ENCODE data around the gene GNPTG. TPM values are rescaled to one million over a fixed set of nuclear protein-coding genes. Genes with fewer than 3 reads are reported as not detected.
A peak's percentile ranks its signal among the peaks of the same experiment; 100 is the strongest.

Gene GNPTG
- total RNA-seq, 4 donors from 2014 or later, result 46.5 to 65.7 (median 60.0) TPM

DNA sequence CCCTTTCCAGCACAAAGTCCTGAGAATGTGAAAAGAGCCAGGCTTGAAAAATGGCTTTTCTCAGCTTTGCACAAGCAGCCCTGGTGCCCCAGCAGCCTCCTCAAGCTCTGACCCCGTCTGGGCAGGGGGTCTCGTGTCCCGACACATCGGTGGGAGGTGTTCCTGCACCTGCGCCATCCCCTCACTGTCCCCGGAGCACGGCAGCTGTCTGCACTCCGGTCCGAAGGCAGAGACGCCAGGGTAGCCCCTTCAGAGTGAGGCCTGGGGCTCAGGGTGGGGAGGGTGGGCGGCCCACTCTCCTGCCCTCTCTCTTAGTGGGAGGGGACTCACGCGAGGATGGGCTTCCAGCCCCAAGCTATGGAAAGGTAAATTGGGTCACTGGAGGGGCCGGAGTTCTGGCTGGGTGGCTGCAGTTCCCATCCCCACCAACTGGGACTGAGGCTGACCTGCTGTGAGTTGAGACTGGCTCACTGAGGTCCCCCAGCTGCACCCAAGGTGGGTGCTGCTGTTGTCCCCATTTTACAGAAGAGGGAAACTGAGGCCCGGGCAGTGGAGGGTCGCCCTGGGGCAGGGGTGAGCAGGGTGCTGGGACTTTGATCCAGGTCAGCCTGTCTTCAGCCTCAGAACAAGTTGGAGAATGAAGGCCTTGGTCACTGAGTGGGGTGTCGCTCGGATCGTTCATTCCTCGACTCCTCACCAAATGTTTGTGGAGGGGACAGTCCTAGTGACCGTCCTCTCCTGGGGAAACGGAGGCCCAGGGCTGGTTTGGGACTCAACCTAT is 20.6 kb upstream of the GNPTG start:
- 51 to 59% methylated on average over 20 to 21 of the region's 22 CpGs for WGBS, 2 donors
- intact Hi-C loops (cut with DNase I; ENCODE audit: low total_unique reads), result no loop called here
- H3K4me3 ChIP-seq (ENCODE audit: low read depth, poor library complexity, severe bottlenecking), result no peak overlapping the region
- TF ChIP-seq POLR2A (IDR thresholded peaks at IDR 0.05) (no peak), CTCF (IDR thresholded peaks at IDR 0.05) (no peak)
- DNase-seq (ENCODE audit: low spot score in 2 of 2), result no peak

GRCh38 chr16:1331712-1332617 is 19.8 kb upstream of the GNPTG start:
- intact Hi-C loops (cut with DNase I; ENCODE audit: low total_unique reads), result no loop called here
- peak in 1 of 2 donors; percentile 94 for DNase-seq (ENCODE audit: low spot score in 2 of 2)
- 5 to 12% methylated on average over 25 to 29 of the region's 34 CpGs for WGBS, 2 donors
- TF ChIP-seq CTCF (IDR thresholded peaks at IDR 0.05) (no peak), POLR2A (IDR thresholded peaks at IDR 0.05) (no peak)
- no peak overlapping the region for H3K4me3 ChIP-seq (ENCODE audit: low read depth, poor library complexity, severe bottlenecking)

- H3K4me3 ChIP-seq (ENCODE audit: low read depth, poor library complexity, severe bottlenecking), result no peak overlapping the region
- no peak for DNase-seq (ENCODE audit: low spot score in 2 of 2)
- intact Hi-C loops (cut with DNase I; ENCODE audit: low total_unique reads), result no loop called here
- WGBS, 2 donors, result 9 to 13% methylated on average over 22 to 23 of the region's 26 CpGs
- TF ChIP-seq CTCF (IDR thresholded peaks at IDR 0.05) (no peak), POLR2A (IDR thresholded peaks at IDR 0.05) (no peak)
These were observed 19.0 kb upstream of the GNPTG start for GRCh38 chr16:1332618-1333148.

- DNase-seq (ENCODE audit: low spot score in 2 of 2), result no peak
- H3K4me3 ChIP-seq (ENCODE audit: low read depth, poor library complexity, severe bottlenecking), result no peak within 1 kb of the TSS
- TF ChIP-seq POLR2A (IDR thresholded peaks at IDR 0.05), result no peak
- no peak for TF ChIP-seq CTCF (IDR thresholded peaks at IDR 0.05)
- 2% methylated on average over 17 to 21 of the region's 83 CpGs for WGBS, 2 donors
- intact Hi-C loops (cut with DNase I; ENCODE audit: low total_unique reads), result no loop called here
These were observed 18.4 kb upstream of the GNPTG start, which contains the start of gene BAIAP3 for GRCh38 chr16:1333149-1333812. Gene BAIAP3, plus strand, starts transcription at chr16:1333645. Its CDS starts 4,905 bp downstream, at chr16:1338550.

DNA sequence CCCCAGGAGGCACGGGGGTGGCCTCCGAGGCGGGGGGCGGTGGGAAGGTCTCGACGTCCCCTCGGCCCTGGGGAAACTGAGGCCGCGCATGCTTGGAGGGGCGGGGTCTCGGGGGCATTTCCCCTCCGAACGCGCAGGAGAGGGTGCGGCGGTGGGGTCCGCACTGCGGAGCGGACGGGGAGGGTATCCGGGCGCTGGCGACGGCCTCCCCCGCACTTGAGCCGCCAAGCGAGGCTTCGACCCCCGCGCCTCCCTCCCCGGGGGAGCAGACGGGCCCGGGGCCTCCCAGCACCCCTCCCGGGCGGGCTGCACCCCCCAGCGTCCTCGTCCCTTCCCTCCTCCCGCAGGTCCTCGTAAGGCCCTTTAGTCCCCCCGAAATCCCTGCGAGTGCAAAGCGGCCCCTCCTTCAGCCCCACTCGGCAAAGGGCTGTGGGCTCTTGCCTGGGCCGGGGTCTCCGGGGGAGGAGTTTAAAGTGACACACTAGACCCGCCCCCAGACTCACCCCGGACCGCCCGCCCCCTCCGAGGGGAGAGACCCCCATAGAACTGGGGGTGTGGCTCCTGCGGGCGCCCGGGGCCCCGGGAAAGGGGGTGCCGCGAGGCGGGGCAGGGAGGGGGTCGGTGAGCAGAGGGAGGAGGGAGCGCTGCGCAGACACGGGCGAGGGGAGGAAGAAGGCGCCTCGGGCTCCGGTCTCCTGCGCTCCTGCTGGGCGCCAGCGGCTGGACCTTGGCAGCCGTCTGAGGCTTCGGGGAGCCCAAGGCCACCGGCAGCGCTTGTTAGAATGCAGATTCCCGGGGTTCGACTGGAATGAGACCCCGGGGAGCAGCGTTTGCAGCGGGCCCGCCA is 17.7 kb upstream of the GNPTG start:
- no peak for TF ChIP-seq CTCF (IDR thresholded peaks at IDR 0.05)
- no peak for TF ChIP-seq POLR2A (IDR thresholded peaks at IDR 0.05)
- H3K4me3 ChIP-seq (ENCODE audit: low read depth, poor library complexity, severe bottlenecking), result no peak overlapping the region
- WGBS, 2 donors, result 1 to 3% methylated on average over 51 to 59 of the region's 78 CpGs
- intact Hi-C loops (cut with DNase I; ENCODE audit: low total_unique reads), result no loop called here
- no peak for DNase-seq (ENCODE audit: low spot score in 2 of 2)
